ENCODE data around the gene BLOC1S3.

DNA sequence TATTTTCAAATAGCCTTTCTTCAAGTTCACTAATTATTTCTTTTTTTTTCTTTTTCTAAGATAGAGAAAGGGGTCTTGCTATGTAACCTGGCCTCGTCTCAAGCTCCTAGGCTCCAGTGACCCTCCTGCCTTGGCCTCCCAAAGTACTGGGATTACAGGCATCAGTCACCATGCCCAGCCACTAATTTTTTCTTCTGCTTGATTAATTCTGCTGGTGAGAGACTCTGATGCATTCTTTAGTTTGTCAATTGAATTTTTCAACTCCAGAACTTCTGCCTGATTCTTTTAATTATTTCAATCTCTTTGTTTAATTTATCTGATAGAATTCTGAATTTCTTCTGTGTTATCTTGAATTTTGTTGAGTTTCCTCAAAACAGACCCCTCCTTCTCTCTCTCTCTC, 11.4 kb downstream of the BLOC1S3 start:
- TF ChIP-seq CTCF (conservative IDR thresholded peaks at IDR 0.05) (no peak), EZH2 (IDR thresholded peaks at IDR 0.05; ENCODE audit: low read depth) (no peak)
